Smooth muscle cell of bladder (primary cell): Measurements from ENCODE around the gene COL6A2. TPM values are rescaled to one million over a fixed set of nuclear protein-coding genes. Genes with fewer than 3 reads are reported as not detected.

Experiments
- total RNA-seq: library from RNA; depleted of rRNA; stranded (reverse); fragments of >200 nt; gene quantifications from 2 replicates; pipeline ENCODE4 v1.2.3, GENCODE V29; 2014

Gene COL6A2
- total RNA-seq = 1,324 and 1,435 TPM in 2 replicates

GRCh38 chr21:46097336-46098293, at the start of gene COL6A2:
Gene COL6A2 (plus strand): TSS chr21:46098112.

DNA sequence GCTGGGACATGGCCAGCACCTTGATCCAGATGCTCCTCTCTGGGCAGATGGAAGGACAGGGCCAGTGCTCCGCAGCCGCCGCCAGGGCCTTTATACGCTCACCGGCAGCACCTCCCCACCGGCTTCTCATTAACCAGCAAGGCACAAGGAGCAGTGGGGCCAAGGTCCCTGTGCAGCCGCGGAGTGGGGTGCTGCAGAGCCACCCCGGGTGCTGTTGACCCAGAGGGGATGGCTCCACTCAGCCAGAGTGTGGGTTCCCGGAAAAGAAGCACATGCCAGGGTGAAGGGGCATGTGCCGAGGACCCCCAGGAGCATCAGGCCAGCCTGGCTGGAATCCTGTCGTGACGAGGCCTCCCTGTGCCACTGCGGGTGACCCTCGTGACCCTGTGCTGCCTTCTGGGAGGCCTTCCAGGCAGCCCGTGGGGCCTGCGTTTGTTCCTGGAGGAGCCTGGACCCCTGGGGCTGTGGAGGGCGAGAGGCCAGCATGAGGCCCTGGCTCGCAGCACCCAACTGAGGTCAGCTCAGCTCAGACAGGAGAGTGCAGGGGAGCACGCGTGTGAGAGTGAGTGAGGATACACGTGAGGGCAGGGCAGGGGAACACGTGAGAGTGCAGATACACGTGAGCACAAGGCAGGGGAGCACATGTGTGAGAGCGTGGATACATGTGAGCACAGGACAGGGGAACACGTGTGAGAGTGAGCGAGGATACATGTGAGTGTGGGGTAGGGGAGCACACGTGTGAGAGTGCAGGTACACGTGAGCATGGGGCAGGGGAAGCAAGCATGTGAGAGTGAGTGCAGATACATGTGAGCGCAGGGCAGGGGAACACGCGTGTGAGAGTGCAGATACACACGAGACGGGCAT, 57.8 kb downstream of the COL6A2 start, which contains the start of gene FTCD:
Gene FTCD, minus strand, starts transcription at position 66 of the 864 bp plus-strand sequence. Its CDS starts 56 bp downstream, at position 10.

Other genes with a start within 250 kb of the COL6A2 start
- 1,202 and 1,436 TPM in 2 replicates for gene COL6A1, start 116.3 kb upstream of the COL6A2 start, total RNA-seq
- gene FTCD, start 57.5 kb downstream of the COL6A2 start, total RNA-seq = 0.14 and 0.55 TPM in 2 replicates
- gene SPATC1L, start 86.3 kb downstream of the COL6A2 start, total RNA-seq = 3.4 and 7.7 TPM in 2 replicates
- gene LSS, start 130.7 kb downstream of the COL6A2 start, total RNA-seq = 123 and 162 TPM in 2 replicates
- 46.6 and 61.7 TPM in 2 replicates for gene MCM3AP, start 187.5 kb downstream of the COL6A2 start, total RNA-seq
- 13.4 and 15.7 TPM in 2 replicates for gene YBEY, start 188.2 kb downstream of the COL6A2 start, total RNA-seq
- gene C21orf58, start 225.8 kb downstream of the COL6A2 start, total RNA-seq = 1.4 and 1.6 TPM in 2 replicates
- 11.0 and 14.2 TPM in 2 replicates for gene PCNT, start 226.0 kb downstream of the COL6A2 start, total RNA-seq